Measurements from ENCODE around the gene NPAS3.

NPAS3 gene

DNA sequence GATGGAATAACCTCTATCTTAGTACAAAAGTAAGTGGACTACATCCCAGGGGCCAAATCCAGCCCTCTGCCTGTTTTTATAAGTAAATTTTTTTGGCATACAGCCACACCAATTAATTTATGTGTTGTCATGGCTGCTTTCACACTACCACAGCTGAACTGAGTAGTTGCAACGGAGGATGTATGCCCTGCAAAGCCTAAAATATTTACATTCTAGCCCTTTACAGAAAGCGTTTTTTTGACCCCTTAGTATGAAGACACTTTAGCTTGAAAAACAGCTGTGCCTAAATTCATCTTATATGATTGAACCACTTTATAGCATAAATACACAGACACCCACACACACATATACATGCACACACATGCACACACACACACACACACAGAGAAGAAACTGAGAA is 510.6 kb downstream of the NPAS3 start:
- H3K27ac Mint-ChIP-seq = no peak overlapping the region
- no peaks in the 10 kb centered on the region for H3K36me3 Mint-ChIP-seq (ENCODE audit: insufficient read depth)
- H3K9me3 Mint-ChIP-seq = peaks cover 0 to 1% of the 10 kb centered on the region in 2 donors
- H3K4me1 Mint-ChIP-seq (ENCODE audit: low read depth in 2 of 2) = peaks cover 0 to under 1% of the 10 kb centered on the region in 2 donors
- no peak for DNase-seq
- no peaks in the 10 kb centered on the region for H3K27me3 Mint-ChIP-seq
- ATAC-seq (replicated peaks) = no peak
- no peak overlapping the region for H3K4me3 Mint-ChIP-seq

DNA sequence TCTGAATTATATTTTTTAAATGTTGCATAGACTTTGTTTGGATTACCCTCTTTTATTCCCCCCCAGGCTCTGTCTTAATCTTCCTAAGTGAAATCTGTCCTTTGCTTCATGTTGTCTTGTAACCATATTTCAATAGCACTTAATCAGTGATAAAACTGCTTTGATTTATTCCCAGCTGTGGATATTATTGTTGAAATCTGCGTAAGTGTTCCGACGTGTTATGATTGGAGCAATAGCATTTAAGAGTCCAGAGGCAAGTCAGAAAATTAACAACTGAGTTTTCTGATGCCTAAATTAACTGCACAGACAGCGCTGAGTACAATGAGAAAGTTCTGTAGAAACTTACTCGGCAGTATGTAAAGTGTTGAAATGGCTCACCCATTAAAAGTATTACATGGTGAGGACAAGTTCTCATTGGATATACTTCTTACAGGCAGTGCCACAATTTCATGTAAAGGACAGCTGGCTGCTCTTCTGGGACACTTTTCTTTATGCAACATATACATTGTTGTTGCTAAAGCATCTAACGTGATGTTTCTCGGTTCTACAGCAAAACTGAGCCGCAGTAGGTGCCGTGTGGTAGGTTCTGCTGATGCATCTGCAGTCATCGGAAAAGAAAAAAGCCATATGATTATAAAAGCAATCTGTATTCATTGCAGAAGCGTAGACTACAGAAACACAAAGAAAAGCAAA is 511.2 kb downstream of the NPAS3 start:
- Mint-ChIP-seq H3K4me3 (no peak overlapping the region), H3K9me3 (peaks cover 0 to 6% of the 10 kb centered on the region in 2 donors), H3K27ac (no peak overlapping the region), H3K4me1 (ENCODE audit: low read depth in 2 of 2) (peaks cover 0 to 5% of the 10 kb centered on the region in 2 donors), H3K27me3 (no peaks in the 10 kb centered on the region), H3K36me3 (ENCODE audit: insufficient read depth) (no peaks in the 10 kb centered on the region)
- no peak for DNase-seq
- no peak for ATAC-seq (replicated peaks)

DNA sequence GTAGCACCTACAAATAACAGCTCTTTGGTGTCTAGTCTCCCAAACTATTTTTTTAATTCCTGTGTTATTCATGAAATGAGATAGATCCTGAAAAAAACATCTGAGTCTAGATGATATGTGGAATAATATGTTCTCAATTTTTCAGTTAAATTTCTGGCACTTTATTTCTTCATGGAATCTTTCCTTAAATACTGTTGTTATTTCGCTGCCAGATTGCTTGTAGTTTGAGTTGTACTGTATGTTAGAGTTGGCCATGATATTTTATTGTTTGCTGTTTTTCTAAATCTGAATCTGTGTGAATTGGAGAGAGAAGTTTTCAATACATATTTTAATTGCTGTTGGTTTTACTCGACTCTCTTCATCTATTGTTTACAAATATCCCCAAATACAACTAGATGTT is 511.7 kb downstream of the NPAS3 start:
- ATAC-seq (replicated peaks) (no peak), DNase-seq (no peak)
- Mint-ChIP-seq H3K9me3 (peaks cover 0 to 6% of the 10 kb centered on the region in 2 donors), H3K27ac (no peak overlapping the region), H3K4me3 (no peak overlapping the region), H3K27me3 (no peaks in the 10 kb centered on the region), H3K4me1 (ENCODE audit: low read depth in 2 of 2) (peaks cover 0 to 5% of the 10 kb centered on the region in 2 donors), H3K36me3 (ENCODE audit: insufficient read depth) (no peaks in the 10 kb centered on the region)

DNA sequence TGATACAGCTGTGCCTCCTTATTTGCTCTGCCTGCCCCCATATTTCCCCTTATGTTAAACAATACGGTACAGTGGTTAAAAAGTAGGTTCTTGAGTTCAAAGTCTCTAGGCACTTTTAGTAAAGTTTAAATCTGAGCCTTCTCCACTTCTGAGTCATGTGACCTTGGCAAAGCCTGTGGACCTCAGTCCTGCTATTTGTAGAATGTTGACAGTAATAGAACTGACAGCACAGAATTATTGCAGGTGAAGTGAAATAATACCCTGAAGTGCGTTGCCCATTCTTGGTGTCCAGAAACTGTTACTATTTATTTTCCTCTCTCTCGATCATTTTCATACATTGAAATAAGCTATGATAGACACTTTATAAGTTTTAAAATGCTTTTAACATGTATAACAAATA is 512.5 kb downstream of the NPAS3 start:
- peaks cover 0 to 5% of the 10 kb centered on the region in 2 donors for H3K4me1 Mint-ChIP-seq (ENCODE audit: low read depth in 2 of 2)

DNA sequence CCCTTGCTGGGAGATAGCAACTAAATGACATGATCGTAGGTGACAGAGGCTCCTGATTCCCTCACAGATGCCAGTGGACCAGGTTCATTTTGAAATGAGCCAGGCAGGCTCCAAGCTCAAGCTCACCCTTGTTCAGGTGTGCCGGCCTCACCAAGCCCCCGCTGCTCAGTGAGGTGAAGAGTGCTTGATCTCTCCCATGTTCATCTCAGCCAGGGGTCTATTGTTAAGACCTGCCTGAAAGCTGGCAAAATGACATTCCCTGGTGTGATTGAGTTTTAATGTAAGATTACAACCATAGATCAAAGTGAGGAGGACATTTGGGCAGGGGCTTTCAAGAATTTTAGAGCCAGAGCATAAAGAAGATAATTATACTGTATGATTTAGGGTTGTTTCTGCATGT is 514.3 kb downstream of the NPAS3 start:
- Mint-ChIP-seq H3K27me3 (no peaks in the 10 kb centered on the region), H3K36me3 (ENCODE audit: insufficient read depth) (no peaks in the 10 kb centered on the region), H3K4me1 (ENCODE audit: low read depth in 2 of 2) (peaks cover 0 to 5% of the 10 kb centered on the region in 2 donors), H3K9me3 (peaks cover 0 to 6% of the 10 kb centered on the region in 2 donors), H3K27ac (no peak overlapping the region), H3K4me3 (no peak overlapping the region)
- no peak for DNase-seq
- no peak for ATAC-seq (replicated peaks)

More for the DNA sequence above, 512.5 kb downstream of the NPAS3 start:
- peaks cover 0 to 6% of the 10 kb centered on the region in 2 donors for H3K9me3 Mint-ChIP-seq
- H3K27ac Mint-ChIP-seq = no peak overlapping the region
- DNase-seq = no peak
- ATAC-seq (replicated peaks) = no peak
- no peaks in the 10 kb centered on the region for H3K36me3 Mint-ChIP-seq (ENCODE audit: insufficient read depth)
- no peaks in the 10 kb centered on the region for H3K27me3 Mint-ChIP-seq
- H3K4me3 Mint-ChIP-seq = no peak overlapping the region

DNA sequence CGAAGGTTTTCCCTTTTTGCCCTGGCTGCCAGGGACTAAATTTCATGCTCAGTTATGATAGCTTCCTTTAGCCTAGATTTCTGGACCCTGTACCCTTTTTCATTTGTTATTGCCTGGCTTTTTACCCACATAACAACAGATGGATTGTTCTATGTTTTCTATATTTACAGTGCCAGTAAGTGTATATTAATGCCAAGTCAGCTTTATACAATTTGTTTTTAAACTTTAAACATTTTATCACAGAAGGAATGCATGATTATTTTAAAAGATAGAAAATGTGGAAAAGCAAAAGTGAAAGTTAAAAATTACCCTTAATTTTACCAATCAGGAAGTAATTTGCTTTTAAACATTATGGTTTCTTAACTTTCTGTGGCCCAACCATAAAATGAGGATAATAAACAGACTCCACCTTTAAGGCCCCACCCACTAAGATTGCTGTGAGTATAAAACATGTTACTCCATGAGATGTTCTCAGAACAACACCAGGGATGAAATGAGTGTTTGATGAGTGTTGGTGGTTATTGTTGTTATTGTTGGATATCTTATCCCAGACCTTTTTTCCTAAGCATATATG is 515.4 kb downstream of the NPAS3 start:
- H3K27me3 Mint-ChIP-seq = no peaks in the 10 kb centered on the region
- H3K9me3 Mint-ChIP-seq = peaks cover 0 to 6% of the 10 kb centered on the region in 2 donors
- H3K4me3 Mint-ChIP-seq = no peak overlapping the region
- H3K4me1 Mint-ChIP-seq (ENCODE audit: low read depth in 2 of 2) = peaks cover 0 to 5% of the 10 kb centered on the region in 2 donors
- DNase-seq (no peak), ATAC-seq (replicated peaks) (no peak)
- no peaks in the 10 kb centered on the region for H3K36me3 Mint-ChIP-seq (ENCODE audit: insufficient read depth)
- no peak overlapping the region for H3K27ac Mint-ChIP-seq

DNA sequence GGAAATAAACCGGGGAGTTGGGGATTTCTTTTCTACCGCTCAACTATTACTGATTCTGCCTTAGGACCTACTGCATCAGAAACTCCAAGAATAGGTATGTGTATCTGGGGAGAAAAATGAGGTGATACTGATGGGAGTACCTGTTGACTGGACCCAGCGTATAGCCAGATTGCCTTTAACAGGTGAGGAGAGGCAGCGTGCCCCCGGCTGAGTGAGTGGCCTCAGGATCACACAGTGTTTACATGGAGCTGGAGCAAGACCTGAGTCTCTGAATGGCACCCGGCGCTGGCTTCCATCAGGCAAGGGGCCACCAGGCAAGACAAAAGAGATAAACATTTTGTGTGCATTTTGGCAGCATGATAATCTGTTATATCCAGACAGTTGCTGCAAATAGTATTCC is 516.0 kb downstream of the NPAS3 start:
- H3K4me3 Mint-ChIP-seq = no peak overlapping the region
- H3K9me3 Mint-ChIP-seq = peaks cover 0 to 6% of the 10 kb centered on the region in 2 donors
- H3K4me1 Mint-ChIP-seq (ENCODE audit: low read depth in 2 of 2) = peaks cover 0 to 5% of the 10 kb centered on the region in 2 donors
- H3K36me3 Mint-ChIP-seq (ENCODE audit: insufficient read depth) = no peaks in the 10 kb centered on the region
- no peak overlapping the region for H3K27ac Mint-ChIP-seq
- no peaks in the 10 kb centered on the region for H3K27me3 Mint-ChIP-seq
- ATAC-seq (replicated peaks) (no peak), DNase-seq (no peak)

DNA sequence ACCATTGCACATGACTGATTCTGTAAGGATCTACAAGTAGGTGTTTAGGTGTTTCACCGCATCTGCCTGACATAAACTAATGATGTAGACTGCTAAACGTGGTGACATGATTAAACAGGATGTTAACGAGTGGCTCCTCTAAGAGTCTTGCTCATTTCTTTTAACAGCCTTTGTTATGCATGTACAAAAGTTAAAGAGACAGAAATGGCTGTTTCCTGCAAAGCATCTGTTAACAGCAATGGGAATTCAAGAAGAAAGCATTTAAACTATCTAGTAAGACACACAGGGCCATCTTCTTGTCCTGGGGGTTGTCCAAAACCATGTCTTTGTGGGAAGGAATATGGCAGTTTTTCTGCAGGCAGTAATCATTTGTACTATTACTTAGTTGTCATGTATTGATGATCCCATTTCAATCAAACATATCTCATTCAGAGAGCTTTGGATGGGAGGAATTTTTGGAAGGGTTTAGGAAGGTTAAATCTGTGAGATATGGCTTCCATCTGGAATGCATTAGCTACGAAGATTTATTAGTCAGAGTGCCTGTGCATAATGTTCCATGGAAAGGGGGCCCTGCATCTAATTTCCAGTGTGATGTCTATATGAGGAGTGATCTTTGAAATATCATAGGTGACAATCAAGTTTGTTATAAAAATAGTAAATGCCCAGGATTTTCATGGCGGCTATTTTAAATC is 517.1 kb downstream of the NPAS3 start:
- no peak overlapping the region for H3K4me3 Mint-ChIP-seq
- H3K27ac Mint-ChIP-seq = no peak overlapping the region
- ATAC-seq (replicated peaks) = no peak

DNA sequence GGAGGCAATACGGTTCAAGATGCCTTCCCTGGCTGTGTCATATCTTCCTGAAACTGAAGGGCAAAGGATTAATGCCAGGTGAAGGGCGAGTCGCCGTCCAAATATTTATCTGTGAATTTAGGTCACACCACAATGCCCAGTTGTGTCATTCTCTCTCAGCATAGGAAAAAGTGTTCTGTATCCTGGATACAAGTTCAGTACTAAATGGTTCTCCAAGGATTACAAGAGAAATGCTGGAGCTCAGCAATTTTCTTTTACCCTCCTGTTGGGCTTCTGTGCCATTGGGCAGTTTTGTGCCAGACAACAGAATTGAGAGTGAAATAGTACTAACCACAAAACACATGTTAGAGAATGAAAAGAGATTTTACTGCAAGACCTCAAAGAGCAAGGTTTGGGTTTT is 518.3 kb downstream of the NPAS3 start:
- no peak overlapping the region for H3K27ac Mint-ChIP-seq
- no peaks in the 10 kb centered on the region for H3K36me3 Mint-ChIP-seq (ENCODE audit: insufficient read depth)
- H3K4me1 Mint-ChIP-seq (ENCODE audit: low read depth in 2 of 2) = peaks cover 0 to 5% of the 10 kb centered on the region in 2 donors
- DNase-seq (no peak), ATAC-seq (replicated peaks) (no peak)
- H3K9me3 Mint-ChIP-seq = peaks cover 0 to 6% of the 10 kb centered on the region in 2 donors
- H3K27me3 Mint-ChIP-seq = no peaks in the 10 kb centered on the region
- no peak overlapping the region for H3K4me3 Mint-ChIP-seq

More for the DNA sequence above, 517.1 kb downstream of the NPAS3 start:
- Mint-ChIP-seq H3K27me3 (no peaks in the 10 kb centered on the region), H3K9me3 (peaks cover 0 to 6% of the 10 kb centered on the region in 2 donors), H3K36me3 (ENCODE audit: insufficient read depth) (no peaks in the 10 kb centered on the region), H3K4me1 (ENCODE audit: low read depth in 2 of 2) (peaks cover 0 to 5% of the 10 kb centered on the region in 2 donors)
- no peak for DNase-seq

DNA sequence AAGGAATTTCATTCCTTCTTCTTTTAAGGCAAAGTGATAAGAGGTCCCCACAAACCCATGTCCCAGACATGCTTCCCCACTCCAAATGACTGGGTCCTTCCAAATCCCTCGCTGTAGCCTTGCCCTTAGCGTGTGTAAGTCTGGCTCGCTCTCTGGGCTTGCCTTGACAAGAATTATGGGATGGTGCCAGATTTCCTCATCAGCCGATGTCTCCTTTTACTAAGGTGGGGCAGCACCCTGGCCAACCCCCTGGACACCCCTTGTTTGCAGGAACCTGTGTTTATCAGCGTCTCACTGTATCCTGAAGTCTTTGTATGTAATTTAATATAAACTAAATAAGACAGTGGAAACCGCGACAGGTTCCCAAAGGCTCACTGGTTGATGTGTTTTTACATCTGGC is 518.9 kb downstream of the NPAS3 start:
- Mint-ChIP-seq H3K4me1 (ENCODE audit: low read depth in 2 of 2) (peaks cover 0 to 5% of the 10 kb centered on the region in 2 donors), H3K4me3 (no peak overlapping the region), H3K27ac (no peak overlapping the region), H3K9me3 (peaks cover 0 to 6% of the 10 kb centered on the region in 2 donors), H3K36me3 (ENCODE audit: insufficient read depth) (no peaks in the 10 kb centered on the region), H3K27me3 (no peaks in the 10 kb centered on the region)
- DNase-seq = no peak
- ATAC-seq (replicated peaks) = no peak

DNA sequence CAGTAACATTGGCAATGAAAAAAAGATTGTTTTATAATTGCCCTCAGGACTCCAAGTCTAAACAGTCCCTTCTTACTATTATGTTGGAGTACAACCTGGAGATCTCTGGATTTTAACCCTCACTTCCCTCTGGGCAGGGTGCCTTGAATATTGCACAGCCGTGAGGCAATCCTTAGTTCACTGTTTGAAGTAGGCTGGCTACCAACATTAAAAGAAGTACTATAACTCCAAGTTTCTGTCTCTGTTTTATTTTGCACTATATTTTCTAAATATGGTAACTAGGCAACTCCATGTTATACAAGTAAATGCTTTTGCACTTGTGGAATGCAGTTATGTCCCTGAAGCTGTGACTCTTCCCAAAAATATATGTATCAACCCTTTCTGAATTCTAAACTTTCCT is 521.5 kb downstream of the NPAS3 start:
- H3K27me3 Mint-ChIP-seq = no peaks in the 10 kb centered on the region
- H3K4me1 Mint-ChIP-seq (ENCODE audit: low read depth in 2 of 2) = no peaks in the 10 kb centered on the region
- H3K9me3 Mint-ChIP-seq = no peaks in the 10 kb centered on the region
- DNase-seq (no peak), ATAC-seq (replicated peaks) (no peak)
- no peak overlapping the region for H3K27ac Mint-ChIP-seq
- no peak overlapping the region for H3K4me3 Mint-ChIP-seq
- H3K36me3 Mint-ChIP-seq (ENCODE audit: insufficient read depth) = no peaks in the 10 kb centered on the region

DNA sequence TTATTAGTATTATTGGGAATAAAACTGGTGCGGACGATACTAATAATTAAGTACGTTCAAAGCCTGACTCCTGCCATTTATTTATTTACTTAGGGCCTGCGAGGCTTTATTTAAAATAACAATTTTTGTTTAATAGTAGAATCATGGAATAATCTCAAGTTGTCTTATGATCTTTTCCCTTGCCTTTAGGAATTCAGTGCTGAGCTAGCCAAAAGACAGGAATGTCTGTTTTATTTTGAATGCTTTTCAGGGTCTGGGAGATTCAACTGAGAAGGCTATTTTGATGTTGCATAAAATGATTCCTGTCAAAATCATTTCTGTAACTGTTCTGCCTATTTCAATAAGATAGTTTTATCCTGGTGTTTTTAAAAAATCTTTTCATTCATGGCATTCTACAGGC is 522.4 kb downstream of the NPAS3 start:
- Mint-ChIP-seq H3K27me3 (no peaks in the 10 kb centered on the region), H3K27ac (no peak overlapping the region), H3K36me3 (ENCODE audit: insufficient read depth) (no peaks in the 10 kb centered on the region), H3K9me3 (no peaks in the 10 kb centered on the region), H3K4me1 (ENCODE audit: low read depth in 2 of 2) (no peaks in the 10 kb centered on the region), H3K4me3 (no peak overlapping the region)
- ATAC-seq (replicated peaks) = no peak
- no peak for DNase-seq

DNA sequence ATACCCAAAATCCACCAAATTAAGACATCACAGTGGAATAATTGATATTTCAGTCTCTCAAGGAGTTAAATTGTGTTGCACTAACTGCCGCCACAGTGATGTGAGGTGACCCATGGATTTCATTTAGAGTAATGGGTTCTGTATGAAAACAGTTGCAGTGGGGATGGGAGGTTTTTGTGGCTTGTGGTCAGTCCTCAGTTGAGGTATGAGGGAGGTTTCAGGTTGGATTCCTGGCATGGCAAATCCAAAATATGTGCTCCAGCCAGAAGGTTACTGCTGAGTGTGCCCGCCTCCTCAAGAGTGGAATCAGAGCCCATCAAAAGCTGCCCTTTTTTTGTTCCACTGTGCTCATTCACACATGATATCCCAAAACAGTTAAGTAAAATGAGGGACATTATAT is 525.1 kb downstream of the NPAS3 start:
- no peak overlapping the region for H3K4me3 Mint-ChIP-seq
- no peaks in the 10 kb centered on the region for H3K36me3 Mint-ChIP-seq (ENCODE audit: insufficient read depth)
- H3K27me3 Mint-ChIP-seq = no peaks in the 10 kb centered on the region
- ATAC-seq (replicated peaks) (no peak), DNase-seq (no peak)
- H3K4me1 Mint-ChIP-seq (ENCODE audit: low read depth in 2 of 2) = no peaks in the 10 kb centered on the region
- no peaks in the 10 kb centered on the region for H3K9me3 Mint-ChIP-seq
- no peak overlapping the region for H3K27ac Mint-ChIP-seq
